RCC 7860 (cell line): ENCODE results near the gene ADCY9.
"Not testable (repeated sequence)": the region's sequence is repeated elsewhere in the genome, so short reads cannot be mapped to it uniquely, and the experiment has no call there.

Experiments used
- DNase-seq: peaks from one replicate; pipeline ENCODE4 v3.0.0-alpha.2; 2015; ENCODE audit warnings: low spot score
- FAIRE-seq: peaks from 2 replicates; lab custom pipeline; 2012; peaks lifted over from hg19 to GRCh38; lab: Jason Lieb, UNC

The ADCY9 gene

GRCh38 chr16:4073150-4073549 lies 43.1 kb downstream of the ADCY9 start:
- not testable (repeated sequence) for FAIRE-seq, DNase-seq

GRCh38 chr16:4071686-4072561 lies 44.3 kb downstream of the ADCY9 start:
- DNase-seq (no peak), FAIRE-seq (no peak)

GRCh38 chr16:4070936-4071335 lies 45.3 kb downstream of the ADCY9 start:
- FAIRE-seq (no peak), DNase-seq (no peak)

GRCh38 chr16:4067262-4068001 lies 48.8 kb downstream of the ADCY9 start:
- FAIRE-seq = no peak
- no peak for DNase-seq

- DNase-seq (no peak), FAIRE-seq (no peak)
These were observed 51.3 kb downstream of the ADCY9 start for GRCh38 chr16:4064950-4065352.

GRCh38 chr16:4062212-4062802 lies 53.9 kb downstream of the ADCY9 start:
- no peak for DNase-seq
- FAIRE-seq = no peak

GRCh38 chr16:4060823-4061222 lies 55.4 kb downstream of the ADCY9 start:
- no peak for DNase-seq
- FAIRE-seq = no peak

- FAIRE-seq (no peak), DNase-seq (no peak)
These were observed 56.2 kb downstream of the ADCY9 start for GRCh38 chr16:4060009-4060408.

- FAIRE-seq (no peak), DNase-seq (no peak)
These were observed 57.9 kb downstream of the ADCY9 start for GRCh38 chr16:4058386-4058785.

GRCh38 chr16:4057439-4057877 lies 58.8 kb downstream of the ADCY9 start:
- DNase-seq = no peak
- no peak for FAIRE-seq

GRCh38 chr16:4056161-4057105 lies 59.8 kb downstream of the ADCY9 start:
- DNase-seq = no peak
- FAIRE-seq = no peak

- FAIRE-seq = no peak
- DNase-seq = no peak
These were observed 60.5 kb downstream of the ADCY9 start for GRCh38 chr16:4055748-4056147.

- no peak for FAIRE-seq
- no peak for DNase-seq
These were observed 62.9 kb downstream of the ADCY9 start for GRCh38 chr16:4053301-4053845.

- FAIRE-seq (no peak), DNase-seq (no peak)
These were observed 63.4 kb downstream of the ADCY9 start for GRCh38 chr16:4052801-4053293.

GRCh38 chr16:4052096-4052495 lies 64.1 kb downstream of the ADCY9 start:
- FAIRE-seq (no peak), DNase-seq (no peak)

GRCh38 chr16:4051591-4051990 lies 64.7 kb downstream of the ADCY9 start:
- DNase-seq = no peak
- FAIRE-seq = no peak

- DNase-seq (no peak), FAIRE-seq (no peak)
These were observed 67.2 kb downstream of the ADCY9 start for GRCh38 chr16:4049031-4049430.

- FAIRE-seq (no peak), DNase-seq (no peak)
These were observed 67.8 kb downstream of the ADCY9 start for GRCh38 chr16:4048481-4048880.

GRCh38 chr16:4046221-4046620 lies 70.0 kb downstream of the ADCY9 start:
- no peak for FAIRE-seq
- DNase-seq = no peak

- FAIRE-seq, DNase-seq: not testable (repeated sequence)
These were observed 70.7 kb downstream of the ADCY9 start for GRCh38 chr16:4045561-4045960.
